SK-N-SH (cell line): ENCODE results near the gene CFHR2. TPM values are rescaled to one million over a fixed set of nuclear protein-coding genes. Genes with fewer than 3 reads are reported as not detected.

Experiments
- CTCF ChIA-PET: fragments of 300-600, 350-600 bp; formaldehyde crosslinking; extraction: SDS; loops from one replicate; lab custom pipeline; 2021; lab: Yijun Ruan, JAX
- POLR2A ChIA-PET: fragments of 350-600 bp; sonication (Branson Sonifier 250); formaldehyde crosslinking; extraction: SDS; loops from one replicate; lab custom pipeline; 2020; ENCODE audit warnings: antibody characterized with exemption, inconsistent platforms; lab: Yijun Ruan, JAX
- DNase-seq: peaks from one replicate; pipeline ENCODE4 v3.0.0; 2012
- H2AFZ ChIP-seq: fragments of 200-600 bp; sonication (generic); 2 replicates; pipeline ENCODE4 v1.8.1; 2016; ENCODE audit warnings: antibody characterized with exemption, mild to moderate bottlenecking, low read depth
- H3F3A ChIP-seq: fragments of 200-600 bp; sonication (generic); replicated peaks from 2 replicates; pipeline ENCODE3; 2016; ENCODE audit warnings: antibody characterized with exemption, mild to moderate bottlenecking; ENCODE audit not compliant: insufficient read depth
- H3K27ac ChIP-seq, 2 experiments: fragments of 200-500 bp in 1 of 2; fragments of 200-600 bp in 1 of 2; sonication (Bioruptor generic) in 1 of 2; sonication (generic), shearing (Covaris generic) in 1 of 2; 2 replicates each; pipeline versions ENCODE4 v1.5.1 to v1.6.1; 2014 to 2016; ENCODE audit warnings: low read depth in 2 of 2, inconsistent platforms in 1 of 2, low read length in 1 of 2, mild to moderate bottlenecking in 1 of 2, mixed read lengths in 1 of 2
- H3K27me3 ChIP-seq: fragments of 200-600 bp; sonication (generic), shearing (Covaris generic); 2 replicates; pipeline ENCODE4 v1.6.1; 2016; ENCODE audit warnings: mixed run types; ENCODE audit not compliant: insufficient read depth
- H3K36me3 ChIP-seq, 2 experiments: fragments of 200-500 bp in 1 of 2; fragments of 200-600 bp in 1 of 2; sonication (Bioruptor generic) in 1 of 2; sonication (generic) in 1 of 2; replicated peaks in 1 of 2; 2 replicates each; pipeline versions ENCODE3 to v1.5.1; 2014 to 2016; ENCODE audit warnings: low read length in 1 of 2, mild to moderate bottlenecking in 1 of 2; ENCODE audit not compliant: insufficient read depth in 2 of 2, control insufficient read depth in 1 of 2
- H3K4me1 ChIP-seq, 2 experiments: fragments of 200-500 bp in 1 of 2; fragments of 200-600 bp in 1 of 2; sonication (Bioruptor generic) in 1 of 2; sonication (generic), shearing (Covaris generic) in 1 of 2; 2 replicates each; pipeline versions ENCODE4 v1.5.1 to v1.6.1; 2014 to 2016; ENCODE audit warnings: low read depth in 1 of 2, low read length in 1 of 2, mixed run types in 1 of 2; ENCODE audit not compliant: insufficient read depth in 2 of 2, control insufficient read depth in 1 of 2
- H3K4me2 ChIP-seq: fragments of 200-600 bp; sonication (generic), shearing (Covaris generic); 2 replicates; pipeline ENCODE4 v1.6.1; 2017; ENCODE audit warnings: mixed run types
- H3K4me3 ChIP-seq, 2 experiments: fragments of 200-500 bp in 1 of 2; fragments of 200-600 bp in 1 of 2; sonication (Bioruptor generic) in 1 of 2; sonication (generic), shearing (Covaris generic) in 1 of 2; 2 replicates each; pipeline versions ENCODE4 v1.5.1 to v1.8.1; 2014 to 2016; ENCODE audit warnings: low read depth in 2 of 2, inconsistent platforms in 1 of 2, low read length in 1 of 2, mild to moderate bottlenecking in 1 of 2, mixed read lengths in 1 of 2, moderate library complexity in 1 of 2
- H3K79me2 ChIP-seq: fragments of 200-600 bp; sonication (generic); 2 replicates; pipeline ENCODE4 v1.8.1; 2017; ENCODE audit warnings: mild to moderate bottlenecking; ENCODE audit not compliant: insufficient read depth
- H3K9ac ChIP-seq: fragments of 200-600 bp; sonication (generic); 2 replicates; pipeline ENCODE4 v1.6.1; 2017; ENCODE audit warnings: mixed run types
- H3K9me2 ChIP-seq: fragments of 200-600 bp; sonication (generic); 2 replicates; pipeline ENCODE4 v1.6.1; 2017; ENCODE audit warnings: mixed run types
- H3K9me3 ChIP-seq: fragments of 200-600 bp; sonication (generic); 2 replicates; pipeline ENCODE4 v1.6.1; 2017; ENCODE audit warnings: mixed run types, mild to moderate bottlenecking, moderate library complexity
- H4K20me1 ChIP-seq: fragments of 200-600 bp; sonication (generic); 2 replicates; pipeline ENCODE4 v1.6.1; 2017; ENCODE audit warnings: mild to moderate bottlenecking, mixed run types; ENCODE audit not compliant: insufficient read depth
- CHD2 ChIP-seq: fragments of 150-350 bp; IDR thresholded peaks from 2 replicates; pipeline ENCODE4 v1.6.1; 2018; ENCODE audit warnings: low read length; ENCODE audit not compliant: partially characterized antibody
- ELF1 ChIP-seq: IDR thresholded peaks from 2 replicates; pipeline ENCODE4 v1.4.0; 2012
- EP300 ChIP-seq, 2 experiments: IDR thresholded peaks; 2 replicates each; pipeline versions ENCODE4 v1.4.0 to v1.6.1; 2012; ENCODE audit warnings: borderline replicate concordance in 1 of 2, low read depth in 1 of 2, low read length in 1 of 2
- FOSL2 ChIP-seq: IDR thresholded peaks from 2 replicates; pipeline ENCODE4 v1.4.0; 2012; ENCODE audit warnings: low read depth, mild to moderate bottlenecking, moderate library complexity, borderline replicate concordance
- FOXM1 ChIP-seq: IDR thresholded peaks from 2 replicates; pipeline ENCODE4 v1.4.0; 2012; ENCODE audit warnings: low read depth, mild to moderate bottlenecking
- MEF2A ChIP-seq: IDR thresholded peaks from 2 replicates; pipeline ENCODE4 v1.4.0; 2012; ENCODE audit warnings: low read depth, borderline replicate concordance
- MXI1 ChIP-seq: IDR thresholded peaks from 2 replicates; pipeline ENCODE4 v1.6.1; 2012; ENCODE audit warnings: mild to moderate bottlenecking, low read depth, low read length, improper control_type of control experiment
- NRF1 ChIP-seq: IDR thresholded peaks from 2 replicates; pipeline ENCODE4 v1.6.1; 2012; ENCODE audit warnings: low read depth, mild to moderate bottlenecking, low read length
- RCOR1 ChIP-seq: fragments of 150-350 bp; IDR thresholded peaks from 2 replicates; pipeline ENCODE4 v1.6.1; 2017; ENCODE audit warnings: antibody characterized with exemption, low read length
- RFX5 ChIP-seq: IDR thresholded peaks from 2 replicates; pipeline ENCODE4 v1.6.1; 2012; ENCODE audit warnings: mild to moderate bottlenecking, improper control_type of control experiment, low read length
- RXRA ChIP-seq: IDR thresholded peaks from 2 replicates; pipeline ENCODE4 v1.4.0; 2012; ENCODE audit warnings: low read depth, mild to moderate bottlenecking, borderline replicate concordance
- SIN3A ChIP-seq: IDR thresholded peaks from 2 replicates; pipeline ENCODE4 v1.6.1; 2012; ENCODE audit warnings: low read depth, mild to moderate bottlenecking, low read length, moderate library complexity, borderline replicate concordance
- SMC3 ChIP-seq: IDR thresholded peaks from 2 replicates; pipeline ENCODE4 v1.6.1; 2012; ENCODE audit warnings: low read depth, low read length, improper control_type of control experiment
- TEAD4 ChIP-seq: IDR thresholded peaks from 2 replicates; pipeline ENCODE4 v1.4.0; 2012; ENCODE audit warnings: mild to moderate bottlenecking, borderline replicate concordance; ENCODE audit not compliant: insufficient read depth
- WGBS: methylation state at CpG from one replicate; pipeline ENCODE4 v1.1.6; 2017; ENCODE audit warnings: low lambda C conversion rate; 5-methylcytosine and 5-hydroxymethylcytosine counted together
- polyA plus RNA-seq, 3 experiments: library from polyadenylated mRNA; depleted of rRNA; stranded (reverse); fragments of >200 nt; gene quantifications; 2 replicates each; pipeline ENCODE4 v1.2.3, GENCODE V29; 2012
- TF ChIP-seq, protein P1 (sequence below): fragments of 200-600 bp; sonication (generic); IDR thresholded peaks from 2 replicates; pipeline ENCODE4 v1.6.1; 2017; ENCODE audit warnings: antibody characterized with exemption, mild to moderate bottlenecking, moderate library complexity
- TF ChIP-seq, protein P2 (sequence below): fragments of 150-350 bp; IDR thresholded peaks from 2 replicates; pipeline ENCODE4 v1.6.1; 2016; ENCODE audit warnings: mild to moderate bottlenecking, low read depth, low read length
- TF ChIP-seq, protein P3 (sequence below): IDR thresholded peaks from 2 replicates; pipeline ENCODE4; 2012
- TF ChIP-seq, protein P4 (sequence below): fragments of 150-350 bp; IDR thresholded peaks from 2 replicates; pipeline ENCODE4 v1.6.1; 2017; ENCODE audit warnings: antibody characterized with exemption, low read length, low read depth, borderline replicate concordance

CFHR2 gene
- polyA plus RNA-seq, 1 of the 3 experiments (the other 2 are of a cell fraction): not detected

DNA sequence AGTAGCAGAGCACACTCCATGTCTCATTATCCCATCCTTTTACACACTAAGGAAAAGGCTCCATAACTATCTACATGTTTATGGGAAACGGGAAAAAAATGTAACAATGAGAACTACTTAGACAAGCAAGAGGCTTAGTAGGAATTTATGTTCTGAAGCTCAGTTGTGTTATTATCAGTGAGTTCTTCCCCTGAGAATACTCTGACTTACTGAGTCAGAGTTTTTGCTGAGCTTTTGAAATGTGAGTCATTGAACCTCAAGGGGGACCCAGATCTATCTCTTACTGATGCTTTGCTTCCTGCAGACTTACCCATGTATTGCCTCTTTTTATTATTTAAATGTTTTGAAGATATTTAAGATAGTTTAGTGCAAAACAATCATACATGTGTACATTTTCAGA is 53.9 kb downstream of the CFHR2 start:
- Histone ChIP-seq H2AFZ (0 out of 2 replicates have a peak overlapping the region, but pooled peaks have one; percentile 21), H3F3A (no peaks in the 10 kb centered on the region)

DNA sequence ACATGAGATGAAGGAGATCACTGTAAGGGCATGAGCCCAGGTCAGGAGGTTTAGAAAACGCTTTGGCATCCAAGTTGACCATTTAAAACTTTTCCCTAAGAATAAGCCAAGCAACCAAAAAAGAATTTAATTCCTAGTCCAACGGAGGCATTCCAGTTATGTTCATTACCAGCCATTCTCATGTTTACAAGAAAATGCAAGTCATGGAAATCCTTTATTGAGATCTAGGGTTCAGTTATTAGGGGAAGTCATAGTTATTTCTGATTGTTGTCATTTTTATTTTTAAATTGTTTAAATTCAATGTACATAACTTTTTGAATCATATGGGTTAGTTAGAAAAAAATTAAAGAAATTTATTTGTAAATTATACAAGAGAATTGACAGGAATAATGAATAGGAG is 58.3 kb downstream of the CFHR2 start:
- H3K4me3 ChIP-seq: no peak overlapping the region
- H3K4me2 ChIP-seq: no peak overlapping the region
- no peaks in the 10 kb centered on the region for H3K36me3 ChIP-seq
- H3K27ac ChIP-seq: no peak overlapping the region
- no peaks in the 10 kb centered on the region for H3K27me3 ChIP-seq
- CTCF ChIA-PET: interaction anchor here (0.5 kb wide), 1 partner anchor 1592 kb away, joined by 4 read pairs; no protein-coding TSS in a partner anchor
- no peaks in the 10 kb centered on the region for H4K20me1 ChIP-seq
- no peak for DNase-seq
- no peak for TF ChIP-seq RCOR1
- TF ChIP-seq MXI1: no peak
- TF ChIP-seq FOXM1: no peak
- TF ChIP-seq, protein P1, sequence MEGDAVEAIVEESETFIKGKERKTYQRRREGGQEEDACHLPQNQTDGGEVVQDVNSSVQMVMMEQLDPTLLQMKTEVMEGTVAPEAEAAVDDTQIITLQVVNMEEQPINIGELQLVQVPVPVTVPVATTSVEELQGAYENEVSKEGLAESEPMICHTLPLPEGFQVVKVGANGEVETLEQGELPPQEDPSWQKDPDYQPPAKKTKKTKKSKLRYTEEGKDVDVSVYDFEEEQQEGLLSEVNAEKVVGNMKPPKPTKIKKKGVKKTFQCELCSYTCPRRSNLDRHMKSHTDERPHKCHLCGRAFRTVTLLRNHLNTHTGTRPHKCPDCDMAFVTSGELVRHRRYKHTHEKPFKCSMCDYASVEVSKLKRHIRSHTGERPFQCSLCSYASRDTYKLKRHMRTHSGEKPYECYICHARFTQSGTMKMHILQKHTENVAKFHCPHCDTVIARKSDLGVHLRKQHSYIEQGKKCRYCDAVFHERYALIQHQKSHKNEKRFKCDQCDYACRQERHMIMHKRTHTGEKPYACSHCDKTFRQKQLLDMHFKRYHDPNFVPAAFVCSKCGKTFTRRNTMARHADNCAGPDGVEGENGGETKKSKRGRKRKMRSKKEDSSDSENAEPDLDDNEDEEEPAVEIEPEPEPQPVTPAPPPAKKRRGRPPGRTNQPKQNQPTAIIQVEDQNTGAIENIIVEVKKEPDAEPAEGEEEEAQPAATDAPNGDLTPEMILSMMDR: no peak
- no peak for TF ChIP-seq EP300 (IDR thresholded peaks at IDR 0.05; ENCODE audit: borderline replicate concordance in 1 of 2, low read depth in 1 of 2, low read length in 1 of 2)
- no peak for TF ChIP-seq SMC3
- TF ChIP-seq NRF1: no peak
- TF ChIP-seq ELF1: no peak
- no peak for TF ChIP-seq RXRA
- TF ChIP-seq, protein P2, sequence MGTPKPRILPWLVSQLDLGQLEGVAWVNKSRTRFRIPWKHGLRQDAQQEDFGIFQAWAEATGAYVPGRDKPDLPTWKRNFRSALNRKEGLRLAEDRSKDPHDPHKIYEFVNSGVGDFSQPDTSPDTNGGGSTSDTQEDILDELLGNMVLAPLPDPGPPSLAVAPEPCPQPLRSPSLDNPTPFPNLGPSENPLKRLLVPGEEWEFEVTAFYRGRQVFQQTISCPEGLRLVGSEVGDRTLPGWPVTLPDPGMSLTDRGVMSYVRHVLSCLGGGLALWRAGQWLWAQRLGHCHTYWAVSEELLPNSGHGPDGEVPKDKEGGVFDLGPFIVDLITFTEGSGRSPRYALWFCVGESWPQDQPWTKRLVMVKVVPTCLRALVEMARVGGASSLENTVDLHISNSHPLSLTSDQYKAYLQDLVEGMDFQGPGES: no peak
- TF ChIP-seq, protein P3, sequence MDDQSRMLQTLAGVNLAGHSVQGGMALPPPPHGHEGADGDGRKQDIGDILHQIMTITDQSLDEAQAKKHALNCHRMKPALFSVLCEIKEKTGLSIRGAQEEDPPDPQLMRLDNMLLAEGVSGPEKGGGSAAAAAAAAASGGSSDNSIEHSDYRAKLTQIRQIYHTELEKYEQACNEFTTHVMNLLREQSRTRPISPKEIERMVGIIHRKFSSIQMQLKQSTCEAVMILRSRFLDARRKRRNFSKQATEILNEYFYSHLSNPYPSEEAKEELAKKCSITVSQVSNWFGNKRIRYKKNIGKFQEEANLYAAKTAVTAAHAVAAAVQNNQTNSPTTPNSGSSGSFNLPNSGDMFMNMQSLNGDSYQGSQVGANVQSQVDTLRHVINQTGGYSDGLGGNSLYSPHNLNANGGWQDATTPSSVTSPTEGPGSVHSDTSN: no peak
- no peaks in the 10 kb centered on the region for H3K9me3 ChIP-seq
- no peaks in the 10 kb centered on the region for H3F3A ChIP-seq
- POLR2A ChIA-PET: no interaction called here
- H3K9ac ChIP-seq: no peak overlapping the region
- no peak overlapping the region for H2AFZ ChIP-seq
- 21% methylated on average over 2 of the region's 2 CpGs for WGBS
- no peaks in the 10 kb centered on the region for H3K79me2 ChIP-seq
- H3K9me2 ChIP-seq: no peaks in the 10 kb centered on the region
- H3K4me1 ChIP-seq: no peaks in the 10 kb centered on the region; a peak in 1 of 4 replicates

More for the DNA sequence above, 53.9 kb downstream of the CFHR2 start:
- peaks cover 0 to under 1% of the 10 kb centered on the region in 2 experiments; a peak in 2 of 4 replicates for H3K4me1 ChIP-seq
- ChIA-PET POLR2A (no interaction called here), CTCF (no interaction called here)
- H3K9ac ChIP-seq: no peak overlapping the region
- H3K27ac ChIP-seq: no peak overlapping the region
- no peaks in the 10 kb centered on the region for H3K27me3 ChIP-seq
- no peaks in the 10 kb centered on the region; the same call in 1 of the 2 replicates for H3K9me3 ChIP-seq
- H4K20me1 ChIP-seq: no peaks in the 10 kb centered on the region
- no peak overlapping the region for H3K4me2 ChIP-seq
- no peaks in the 10 kb centered on the region for H3K9me2 ChIP-seq
- WGBS: 50% methylated on average over 1 of the region's 1 CpG
- H3K4me3 ChIP-seq: no peak overlapping the region
- H3K79me2 ChIP-seq: no peaks in the 10 kb centered on the region
- H3K36me3 ChIP-seq: no peaks in the 10 kb centered on the region
- no peak for DNase-seq
- TF ChIP-seq MEF2A: no peak
- TF ChIP-seq, protein P3: no peak
- no peak for TF ChIP-seq TEAD4
- peak; percentile 41; the same call in 1 of the 2 replicates for TF ChIP-seq FOSL2
- TF ChIP-seq RFX5: no peak
- TF ChIP-seq SIN3A: no peak
- TF ChIP-seq, protein P4, sequence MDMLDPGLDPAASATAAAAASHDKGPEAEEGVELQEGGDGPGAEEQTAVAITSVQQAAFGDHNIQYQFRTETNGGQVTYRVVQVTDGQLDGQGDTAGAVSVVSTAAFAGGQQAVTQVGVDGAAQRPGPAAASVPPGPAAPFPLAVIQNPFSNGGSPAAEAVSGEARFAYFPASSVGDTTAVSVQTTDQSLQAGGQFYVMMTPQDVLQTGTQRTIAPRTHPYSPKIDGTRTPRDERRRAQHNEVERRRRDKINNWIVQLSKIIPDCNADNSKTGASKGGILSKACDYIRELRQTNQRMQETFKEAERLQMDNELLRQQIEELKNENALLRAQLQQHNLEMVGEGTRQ: no peak
- TF ChIP-seq RXRA: no peak
- no peak for TF ChIP-seq CHD2
- TF ChIP-seq, all 33 proteins: peak for 1
